Measurements from ENCODE around the gene TSKS. TPM values are rescaled to one million over a fixed set of nuclear protein-coding genes. Genes with fewer than 3 reads are reported as not detected.

The TSKS gene
- not detected in 2 replicates for total RNA-seq (2014; rRNA removed; shearing (Covaris generic))

GRCh38 chr19:49763230-49763629 lies at the start of gene TSKS:
TSS of gene TSKS (minus strand) at chr19:49763306. CDS start at chr19:49763247, 59 bp downstream.
- DNase-seq (ENCODE audit: low spot score): no peak

- DNase-seq (ENCODE audit: low spot score): no peak
Observed at GRCh38 chr19:49812452-49812996, 49.4 kb upstream of the TSKS start.

GRCh38 chr19:49811328-49811727 lies 48.2 kb upstream of the TSKS start:
- no peak for DNase-seq (ENCODE audit: low spot score)

GRCh38 chr19:49809941-49810389 lies 46.9 kb upstream of the TSKS start:
- no peak for DNase-seq (ENCODE audit: low spot score)

GRCh38 chr19:49809160-49809940 lies 46.2 kb upstream of the TSKS start:
- no peak for DNase-seq (ENCODE audit: low spot score)

- no peak for DNase-seq (ENCODE audit: low spot score)
Observed at GRCh38 chr19:49808711-49809159, 45.6 kb upstream of the TSKS start.

- no peak for DNase-seq (ENCODE audit: low spot score)
Observed at GRCh38 chr19:49807904-49808675, 45.0 kb upstream of the TSKS start.

- DNase-seq (ENCODE audit: low spot score): no peak
Observed at GRCh38 chr19:49807058-49807903, 44.2 kb upstream of the TSKS start.

GRCh38 chr19:49806620-49806959 lies 43.5 kb upstream of the TSKS start:
- no peak for DNase-seq (ENCODE audit: low spot score)

- DNase-seq (ENCODE audit: low spot score): no peak
Observed at GRCh38 chr19:49805822-49806619, 42.9 kb upstream of the TSKS start.

- no peak for DNase-seq (ENCODE audit: low spot score)
Observed at GRCh38 chr19:49803529-49803856, 40.4 kb upstream of the TSKS start.

GRCh38 chr19:49802836-49803528 lies 39.9 kb upstream of the TSKS start:
- no peak for DNase-seq (ENCODE audit: low spot score)

- DNase-seq (ENCODE audit: low spot score): peak; percentile 35
Observed at GRCh38 chr19:49801966-49802661, 39.0 kb upstream of the TSKS start.

- DNase-seq (ENCODE audit: low spot score): no peak
Observed at GRCh38 chr19:49801401-49801888, 38.3 kb upstream of the TSKS start.

- no peak for DNase-seq (ENCODE audit: low spot score)
Observed at GRCh38 chr19:49800771-49801170, 37.7 kb upstream of the TSKS start.

- no peak for DNase-seq (ENCODE audit: low spot score)
Observed at GRCh38 chr19:49799798-49800376, 36.8 kb upstream of the TSKS start.

GRCh38 chr19:49799271-49799797 lies 36.2 kb upstream of the TSKS start:
- DNase-seq (ENCODE audit: low spot score): no peak

- no peak for DNase-seq (ENCODE audit: low spot score)
Observed at GRCh38 chr19:49798574-49798973, 35.5 kb upstream of the TSKS start.

GRCh38 chr19:49795615-49796014 lies 32.5 kb upstream of the TSKS start:
- no peak for DNase-seq (ENCODE audit: low spot score)

Data from H4 (cell line).